AG09309 (cell line): ENCODE results near the gene JAZF1.
A peak's percentile ranks its signal among the peaks of the same experiment; 100 is the strongest.

Experiments used
- DNase-seq: peaks from one replicate; pipeline ENCODE4 v3.0.0-alpha.2; 2010; ENCODE audit warnings: low read depth
- H3K4me3 ChIP-seq: 2 replicates; pipeline ENCODE4 v1.5.1; 2011; ENCODE audit warnings: mild to moderate bottlenecking, low read depth, low read length, moderate library complexity; ENCODE audit not compliant: control insufficient read depth
- TF ChIP-seq, protein P1 (sequence below): IDR thresholded peaks from 2 replicates; pipeline ENCODE4 v1.5.1; 2011; ENCODE audit warnings: mild to moderate bottlenecking, low read depth, low read length, inconsistent platforms; ENCODE audit not compliant: insufficient read depth, control insufficient read depth; ENCODE audit errors: missing control alignments

JAZF1 gene

DNA sequence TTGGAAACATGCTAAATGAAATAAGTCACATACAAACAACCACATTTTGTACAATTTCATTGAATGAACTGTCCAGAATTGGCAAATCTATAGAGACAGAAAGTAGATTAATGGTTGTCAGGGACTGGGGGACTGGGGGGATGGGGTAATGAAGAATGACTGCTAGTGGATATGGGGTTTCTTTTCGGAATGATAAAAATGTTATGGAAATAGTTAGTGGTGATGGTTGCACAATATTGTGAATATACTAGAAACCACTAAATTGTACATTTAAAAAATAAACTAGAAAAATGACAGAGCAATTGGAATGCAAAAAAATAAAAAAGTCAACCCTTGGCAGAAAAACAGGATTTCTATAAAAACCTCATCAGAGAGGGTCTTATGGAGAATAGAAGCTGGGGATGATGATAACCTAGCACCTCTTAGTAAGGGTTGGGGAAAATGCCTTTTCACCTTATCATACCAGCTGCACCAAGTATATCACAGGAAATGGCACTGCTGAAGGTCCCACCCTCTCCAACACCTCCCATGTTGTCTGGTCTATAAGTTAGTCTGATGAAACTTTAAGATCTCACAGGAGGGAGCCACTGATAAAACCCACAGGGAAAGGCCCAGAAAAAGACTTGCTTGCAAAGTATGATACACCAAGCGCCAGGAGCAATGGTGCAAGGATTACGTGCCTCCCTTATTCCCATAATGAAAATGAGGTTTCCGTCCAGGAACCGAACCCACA is 23.1 kb upstream of the JAZF1 start:
- DNase-seq, result peak; percentile 61
- no peak overlapping the region for H3K4me3 ChIP-seq
- TF ChIP-seq, protein P1, sequence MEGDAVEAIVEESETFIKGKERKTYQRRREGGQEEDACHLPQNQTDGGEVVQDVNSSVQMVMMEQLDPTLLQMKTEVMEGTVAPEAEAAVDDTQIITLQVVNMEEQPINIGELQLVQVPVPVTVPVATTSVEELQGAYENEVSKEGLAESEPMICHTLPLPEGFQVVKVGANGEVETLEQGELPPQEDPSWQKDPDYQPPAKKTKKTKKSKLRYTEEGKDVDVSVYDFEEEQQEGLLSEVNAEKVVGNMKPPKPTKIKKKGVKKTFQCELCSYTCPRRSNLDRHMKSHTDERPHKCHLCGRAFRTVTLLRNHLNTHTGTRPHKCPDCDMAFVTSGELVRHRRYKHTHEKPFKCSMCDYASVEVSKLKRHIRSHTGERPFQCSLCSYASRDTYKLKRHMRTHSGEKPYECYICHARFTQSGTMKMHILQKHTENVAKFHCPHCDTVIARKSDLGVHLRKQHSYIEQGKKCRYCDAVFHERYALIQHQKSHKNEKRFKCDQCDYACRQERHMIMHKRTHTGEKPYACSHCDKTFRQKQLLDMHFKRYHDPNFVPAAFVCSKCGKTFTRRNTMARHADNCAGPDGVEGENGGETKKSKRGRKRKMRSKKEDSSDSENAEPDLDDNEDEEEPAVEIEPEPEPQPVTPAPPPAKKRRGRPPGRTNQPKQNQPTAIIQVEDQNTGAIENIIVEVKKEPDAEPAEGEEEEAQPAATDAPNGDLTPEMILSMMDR, result no peak

DNA sequence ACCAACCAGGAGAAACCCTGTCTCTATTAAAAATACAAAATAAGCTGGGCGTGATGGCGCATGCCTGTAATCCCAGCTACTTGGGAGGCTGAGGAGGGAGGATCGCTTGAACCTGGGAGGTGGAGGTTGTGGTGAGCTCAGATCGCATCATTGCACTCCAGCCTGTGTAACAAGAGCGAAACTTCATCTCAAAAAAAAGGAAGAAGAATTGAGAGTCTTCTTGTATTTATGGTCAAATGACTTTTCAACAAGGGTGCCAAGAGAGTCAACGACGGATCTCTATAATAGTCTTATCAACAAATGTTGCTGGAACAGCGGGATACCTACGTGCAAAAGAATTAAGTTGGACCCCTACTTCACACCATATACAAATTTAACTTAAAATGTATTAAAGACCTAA is 21.6 kb upstream of the JAZF1 start:
- TF ChIP-seq, protein P1, result no peak
- no peak overlapping the region for H3K4me3 ChIP-seq
- no peak for DNase-seq

DNA sequence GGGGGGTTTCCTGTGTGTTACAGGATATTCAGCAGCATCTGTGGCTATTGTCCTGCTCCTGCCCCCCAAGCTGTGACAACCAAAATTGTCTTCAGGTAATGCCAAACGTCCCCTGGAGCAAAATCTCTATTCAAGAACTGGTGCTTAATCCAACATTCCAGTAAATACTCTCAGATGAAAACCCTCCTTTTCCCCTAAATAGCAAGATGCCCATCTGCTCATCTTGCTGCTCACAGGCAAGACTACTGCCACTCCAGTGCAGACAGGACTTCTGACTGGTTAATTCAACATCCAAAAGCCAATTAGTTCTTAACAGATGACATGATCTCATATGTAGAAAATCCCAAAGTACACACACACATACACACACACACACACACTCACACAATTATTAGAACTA is 20.5 kb upstream of the JAZF1 start:
- no peak for DNase-seq
- H3K4me3 ChIP-seq, result no peak overlapping the region
- TF ChIP-seq, protein P1, result no peak

DNA sequence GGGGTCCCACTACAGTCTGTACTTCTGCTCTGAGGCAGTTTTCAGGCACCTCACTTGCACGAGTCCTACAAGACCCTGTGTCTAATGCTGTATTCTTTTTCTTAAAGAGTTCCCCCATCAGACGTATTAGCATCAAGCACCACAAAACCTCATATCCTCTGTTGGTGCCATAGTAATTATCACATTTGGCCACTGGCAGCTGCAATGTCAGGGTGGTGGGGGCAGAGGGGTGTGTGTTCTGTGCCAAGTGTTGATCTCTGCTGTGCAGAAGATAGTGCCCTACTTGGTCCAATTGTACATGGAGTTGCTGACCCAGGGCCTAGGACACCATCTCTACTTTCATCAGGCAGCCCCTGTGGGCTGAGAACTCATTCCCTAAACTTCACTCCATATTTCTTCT is 20.0 kb upstream of the JAZF1 start:
- H3K4me3 ChIP-seq, result no peak overlapping the region
- no peak for DNase-seq

DNA sequence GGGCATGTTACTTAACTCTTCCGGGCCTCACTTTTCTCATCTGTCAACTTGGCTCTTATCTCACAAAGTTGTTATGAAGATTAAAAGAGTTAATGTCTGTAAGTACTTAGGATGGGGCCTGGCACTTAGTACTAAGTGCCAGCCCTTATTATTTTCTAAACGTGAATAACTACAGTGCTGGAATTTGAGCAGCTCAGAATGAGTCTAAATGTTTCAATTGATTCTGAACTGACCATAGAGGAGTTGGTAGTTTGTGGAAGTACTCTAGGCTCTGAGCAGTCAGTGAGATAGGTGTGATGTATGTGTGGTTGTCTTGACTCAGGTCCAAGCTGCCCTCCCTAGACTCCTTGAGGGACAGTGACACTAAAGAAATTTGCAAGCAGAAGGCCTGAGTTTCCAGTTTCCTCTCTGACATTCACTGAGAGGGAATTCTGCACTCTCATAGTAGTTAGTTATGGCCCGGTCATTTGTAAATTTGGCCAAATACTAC is 18.5 kb upstream of the JAZF1 start:
- TF ChIP-seq, protein P1, result no peak
- DNase-seq, result no peak
- H3K4me3 ChIP-seq, result no peak overlapping the region

More for the DNA sequence above, 20.0 kb upstream of the JAZF1 start:
- TF ChIP-seq, protein P1, result no peak

DNA sequence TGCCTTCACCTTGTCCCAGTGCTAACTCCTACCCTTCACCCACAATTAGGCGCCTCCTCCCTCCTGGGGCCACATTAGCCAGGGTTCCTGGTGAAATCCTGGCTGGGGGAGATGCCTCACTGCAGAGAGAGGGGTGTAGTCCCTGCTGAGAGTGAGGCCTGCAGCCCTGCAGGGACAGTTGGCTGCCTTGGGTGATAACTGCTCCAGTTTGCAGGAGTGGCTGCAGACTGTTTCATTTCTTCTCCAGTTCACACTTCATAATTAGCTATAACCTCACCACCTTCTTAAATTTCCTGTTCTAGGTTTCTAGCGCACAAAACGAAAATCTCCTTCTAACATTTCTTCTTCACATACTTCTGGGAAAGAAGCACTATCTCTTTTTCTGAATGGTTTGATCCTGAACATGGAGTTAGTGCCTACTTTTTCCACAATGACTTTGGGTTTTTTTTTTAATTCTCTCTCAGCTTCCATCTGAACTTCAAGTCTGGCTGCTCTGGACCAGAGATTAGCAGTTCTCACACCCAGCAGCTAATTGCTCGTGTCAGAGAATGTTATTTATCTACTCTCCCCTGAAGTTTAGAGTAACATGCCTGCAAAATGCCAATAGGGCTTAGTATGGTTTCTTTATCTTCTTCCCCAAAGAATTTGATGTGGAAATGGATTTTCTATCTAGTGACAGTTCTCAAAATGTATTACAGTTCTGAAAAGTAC is 15.5 kb upstream of the JAZF1 start:
- no peak for DNase-seq
- TF ChIP-seq, protein P1, result no peak
- no peak overlapping the region for H3K4me3 ChIP-seq
